Loucy (cell line): ENCODE measurements around the gene BMPER.

Source experiments
- CTCF ChIP-seq: fragments of 200-600 bp; sonication (generic); conservative IDR thresholded peaks from 2 replicates; pipeline ENCODE4 v1.5.1; 2014; ENCODE audit warnings: mild to moderate bottlenecking, antibody characterized with exemption, low read length
- EZH2phosphoT487 ChIP-seq: fragments of 200-600 bp; IDR thresholded peaks from 2 replicates; pipeline ENCODE4 v1.6.1; 2018; ENCODE audit warnings: antibody characterized with exemption, mild to moderate bottlenecking, moderate library complexity, borderline replicate concordance

GRCh38 chr7:33937871-33938270, 32.5 kb downstream of the BMPER start:
- TF ChIP-seq CTCF (no peak), EZH2phosphoT487 (no peak)
